NCI-H69 (cell line): ENCODE results near the gene LTB4R.
A peak's percentile ranks its signal among the peaks of the same experiment; 100 is the strongest.
"Not testable (repeated sequence)": the region's sequence is repeated elsewhere in the genome, so short reads cannot be mapped to it uniquely, and the experiment has no call there.

Experiments used
- DNase-seq: peaks from one replicate; lab custom pipeline; 2025; lab: John Stamatoyannopoulos, UW

LTB4R gene

DNA sequence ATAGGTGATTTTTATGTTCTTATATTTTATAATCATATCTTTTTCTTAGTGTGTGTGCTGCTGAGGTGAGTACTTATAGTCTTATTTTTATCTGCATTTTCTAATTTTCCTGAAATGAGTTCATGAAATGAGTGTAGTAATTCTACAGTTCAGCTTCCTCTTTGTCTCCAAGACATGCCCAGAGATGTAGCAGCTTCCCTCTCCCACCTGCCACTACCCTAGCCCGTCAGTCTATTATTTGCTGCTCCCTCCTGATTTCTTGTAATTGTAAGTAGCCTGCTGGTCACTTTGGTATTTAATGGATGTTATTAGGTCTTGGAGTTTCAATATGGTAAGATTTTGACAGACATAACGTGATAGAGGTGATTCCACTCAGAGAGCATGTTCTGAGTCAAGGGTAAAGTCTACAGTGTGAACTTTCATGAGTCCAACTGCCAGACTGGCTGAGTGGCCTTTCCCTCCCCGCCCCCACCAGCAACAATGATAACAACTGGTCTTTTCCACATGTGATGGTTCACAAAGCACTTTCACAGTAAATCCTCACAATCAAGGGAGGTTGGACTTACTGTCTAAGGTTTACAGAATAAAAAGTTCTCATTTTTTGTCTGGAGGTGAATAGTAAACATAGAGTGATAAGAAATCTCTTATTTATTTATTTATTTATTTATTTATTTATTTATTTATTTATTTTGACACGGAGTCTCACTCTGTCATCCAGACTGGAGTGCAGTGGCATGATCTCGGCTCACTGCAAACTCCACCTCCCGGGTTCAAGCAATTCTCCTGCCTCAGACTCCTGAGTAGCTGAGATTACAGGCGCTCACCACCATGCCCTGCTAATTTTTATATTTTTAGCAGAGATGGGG, 32.7 kb downstream of the LTB4R start:
- no peak for DNase-seq

GRCh38 chr14:24347134-24347533, 35.8 kb downstream of the LTB4R start:
- DNase-seq = no peak

DNA sequence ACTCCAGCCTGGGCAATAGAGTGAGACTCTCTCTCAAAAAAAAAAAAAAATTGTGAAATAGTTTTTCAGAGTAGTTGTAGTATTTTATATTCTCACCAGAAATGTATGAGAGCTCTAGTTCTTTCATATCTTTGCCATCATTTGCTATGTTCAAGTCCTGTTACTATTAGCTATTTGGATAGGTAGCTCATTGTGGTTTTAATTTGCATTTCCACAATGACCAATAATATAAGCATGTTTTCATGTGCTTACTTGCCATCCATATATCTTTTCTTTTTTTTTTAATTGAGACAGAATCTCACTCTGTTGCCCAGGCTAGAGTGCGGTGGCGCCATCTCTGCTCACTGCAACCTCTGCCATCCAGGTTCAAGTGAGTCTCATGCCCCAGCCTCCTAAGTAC, 36.9 kb downstream of the LTB4R start:
- no peak for DNase-seq

GRCh38 chr14:24349742-24350141, 38.4 kb downstream of the LTB4R start:
- DNase-seq = no peak

- peak; percentile 72 for DNase-seq
These were observed 40.2 kb downstream of the LTB4R start for GRCh38 chr14:24351517-24351916.

GRCh38 chr14:24353559-24354481, 42.5 kb downstream of the LTB4R start:
- no peak for DNase-seq

GRCh38 chr14:24354482-24354825, 43.2 kb downstream of the LTB4R start:
- DNase-seq = not testable (repeated sequence)

GRCh38 chr14:24355009-24355408, 43.7 kb downstream of the LTB4R start:
- no peak for DNase-seq

- no peak for DNase-seq
These were observed 44.9 kb downstream of the LTB4R start for GRCh38 chr14:24356208-24356607.

- no peak for DNase-seq
These were observed 49.0 kb downstream of the LTB4R start for GRCh38 chr14:24360281-24360680.

DNA sequence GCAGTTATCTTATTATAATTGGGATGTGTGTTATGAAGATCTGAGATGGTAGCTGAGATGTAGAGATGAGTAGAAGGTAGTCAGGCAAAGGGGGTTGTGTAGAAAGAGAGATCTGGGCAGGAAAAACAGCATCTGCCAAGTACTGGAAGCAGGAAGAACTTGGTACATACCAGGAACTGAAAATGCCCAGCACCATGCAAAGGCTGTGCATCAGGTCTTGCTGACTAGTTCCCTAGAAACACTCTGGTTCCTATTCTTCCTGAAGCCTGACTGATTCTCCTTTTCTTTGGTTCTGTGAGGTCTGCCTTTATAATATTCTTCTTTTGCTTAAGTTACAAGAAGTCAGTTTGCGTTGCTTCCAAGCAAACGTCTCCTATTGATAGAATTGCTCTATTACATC, 50.0 kb downstream of the LTB4R start:
- no peak for DNase-seq

DNA sequence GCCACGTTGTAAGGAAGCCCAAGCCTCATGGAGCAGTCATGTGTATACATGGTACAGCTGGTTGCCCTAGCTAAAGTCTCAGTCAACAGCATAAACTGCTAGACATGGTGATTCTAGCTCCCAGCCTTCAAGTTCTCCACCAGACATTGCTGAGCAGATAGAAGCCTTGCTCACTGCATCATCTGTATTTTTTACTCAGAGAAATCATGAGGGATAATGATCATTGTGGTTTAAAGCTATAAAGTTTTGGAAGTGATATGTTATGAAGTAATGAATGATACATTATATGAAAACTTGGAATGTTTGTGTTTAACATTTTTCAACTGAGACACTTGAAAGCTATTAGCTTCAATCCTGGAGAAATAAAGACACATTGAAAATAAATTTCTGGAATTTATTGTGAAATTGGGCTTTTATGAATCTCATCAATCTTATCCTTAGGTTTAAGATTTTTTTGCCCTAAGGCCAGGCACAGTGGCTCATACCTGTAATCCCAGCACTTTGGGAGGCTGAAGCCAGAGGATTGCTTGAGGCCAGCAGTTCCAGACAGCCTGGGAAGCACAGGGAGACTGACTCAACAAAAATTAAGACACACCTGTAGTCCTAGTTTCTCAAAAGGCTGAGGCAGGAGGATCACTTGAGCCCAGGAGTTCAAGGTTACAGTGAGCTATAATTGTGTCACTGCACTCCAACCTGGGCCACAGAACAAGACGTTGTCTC, 51.1 kb downstream of the LTB4R start:
- DNase-seq = no peak

GRCh38 chr14:24363401-24363800, 52.1 kb downstream of the LTB4R start:
- DNase-seq = no peak

GRCh38 chr14:24364841-24365240, 53.5 kb downstream of the LTB4R start:
- no peak for DNase-seq

GRCh38 chr14:24365600-24366412, 54.5 kb downstream of the LTB4R start:
- peak; percentile 89 for DNase-seq

GRCh38 chr14:24366413-24366720, 55.1 kb downstream of the LTB4R start:
- DNase-seq = no peak

GRCh38 chr14:24366721-24367513, 55.6 kb downstream of the LTB4R start:
- DNase-seq = peak; percentile 100
